GM19193 (cell line): ENCODE measurements around the gene SLC12A6.

Experiments used
- POLR2A ChIP-seq: IDR thresholded peaks from 4 replicates; pipeline ENCODE4 v1.6.1; 2011; ENCODE audit not compliant: insufficient read depth, insufficient read length; ENCODE audit errors: extremely low read depth

The SLC12A6 gene

DNA sequence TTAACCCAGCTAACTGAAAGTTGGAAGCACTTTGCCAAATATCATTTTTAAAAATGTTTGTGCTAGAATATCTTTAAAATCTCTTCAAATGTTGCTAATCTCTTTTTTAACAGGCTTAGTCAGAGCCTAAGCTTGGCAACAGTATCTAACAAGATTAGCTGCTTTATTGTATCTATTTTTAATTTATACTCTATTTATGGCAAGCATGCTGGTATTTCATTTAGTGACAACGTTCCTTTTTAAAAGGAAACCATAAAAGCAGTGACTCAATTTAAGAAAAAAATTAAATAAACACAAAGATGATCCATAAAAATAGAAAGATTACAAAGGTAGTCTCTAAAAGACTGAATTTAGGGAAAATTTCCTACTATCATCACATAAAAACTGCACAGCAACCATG is 40.5 kb downstream of the SLC12A6 start:
- no peak for TF ChIP-seq POLR2A

GRCh38 chr15:34292621-34293020 is 45.0 kb downstream of the SLC12A6 start:
- no peak for TF ChIP-seq POLR2A

DNA sequence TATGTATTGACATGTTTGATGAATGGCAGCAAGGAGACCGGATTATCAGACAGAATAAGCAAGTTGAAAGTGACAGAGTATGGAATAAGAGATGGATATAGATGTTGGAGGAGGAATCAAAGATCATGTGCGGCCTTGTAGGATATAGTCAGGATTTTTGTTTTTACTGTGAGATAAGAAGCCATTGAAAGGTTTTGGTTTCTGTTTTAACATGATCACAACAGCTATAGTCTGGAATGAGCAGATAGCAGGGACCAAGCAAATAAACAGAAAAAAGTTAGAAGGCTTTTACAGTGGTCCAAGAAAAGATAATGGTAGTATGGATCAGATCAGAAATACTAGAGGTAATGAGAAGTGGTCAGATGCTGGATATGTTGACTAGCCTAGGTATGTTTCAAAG is 52.6 kb downstream of the SLC12A6 start:
- no peak for TF ChIP-seq POLR2A

- no peak for TF ChIP-seq POLR2A
These were observed 55.2 kb downstream of the SLC12A6 start for GRCh38 chr15:34282384-34282783.

GRCh38 chr15:34280193-34280592 is 57.4 kb downstream of the SLC12A6 start:
- TF ChIP-seq POLR2A = no peak

- no peak for TF ChIP-seq POLR2A
These were observed 58.2 kb downstream of the SLC12A6 start for GRCh38 chr15:34279368-34279767.

DNA sequence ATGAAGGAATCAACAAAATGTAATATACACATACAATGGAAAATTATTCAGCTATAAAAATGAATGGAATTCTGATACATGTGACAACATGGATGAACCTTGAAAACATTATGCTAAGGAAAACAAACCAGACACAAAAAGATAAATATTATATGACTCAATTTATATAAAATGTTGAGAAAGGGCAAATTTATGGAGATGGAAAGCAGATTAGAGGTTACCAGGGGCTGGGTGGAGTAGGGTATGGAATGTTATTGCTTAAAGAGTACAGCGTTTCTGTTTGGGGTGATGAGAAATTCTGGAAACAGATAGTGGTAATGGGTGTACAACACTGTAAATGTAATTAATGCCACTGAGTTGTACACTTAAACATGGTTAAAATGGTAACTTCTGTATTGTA is 61.9 kb downstream of the SLC12A6 start:
- no peak for TF ChIP-seq POLR2A

DNA sequence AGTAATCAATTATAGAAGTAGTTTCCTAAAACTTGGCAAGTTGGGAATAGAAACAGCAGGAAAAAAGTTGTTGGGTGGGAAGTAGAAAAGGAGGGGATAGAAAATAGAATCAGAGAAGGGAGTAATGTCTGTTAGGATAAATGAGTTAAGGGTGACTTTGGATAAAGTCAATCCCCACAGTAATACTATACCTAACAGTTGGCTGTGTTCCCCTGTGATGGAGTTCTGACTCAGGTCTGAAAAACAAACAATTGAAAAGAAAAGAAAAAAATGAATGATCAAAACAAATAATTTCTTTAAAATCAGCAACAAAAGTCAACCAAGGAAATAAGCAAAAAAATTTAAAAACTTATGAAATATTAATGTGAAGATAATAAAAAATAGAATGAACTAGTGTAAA is 62.4 kb downstream of the SLC12A6 start:
- TF ChIP-seq POLR2A = no peak

- TF ChIP-seq POLR2A = no peak
These were observed 66.1 kb downstream of the SLC12A6 start for GRCh38 chr15:34271493-34271892.

GRCh38 chr15:34266751-34267150 is 70.8 kb downstream of the SLC12A6 start:
- TF ChIP-seq POLR2A = no peak

DNA sequence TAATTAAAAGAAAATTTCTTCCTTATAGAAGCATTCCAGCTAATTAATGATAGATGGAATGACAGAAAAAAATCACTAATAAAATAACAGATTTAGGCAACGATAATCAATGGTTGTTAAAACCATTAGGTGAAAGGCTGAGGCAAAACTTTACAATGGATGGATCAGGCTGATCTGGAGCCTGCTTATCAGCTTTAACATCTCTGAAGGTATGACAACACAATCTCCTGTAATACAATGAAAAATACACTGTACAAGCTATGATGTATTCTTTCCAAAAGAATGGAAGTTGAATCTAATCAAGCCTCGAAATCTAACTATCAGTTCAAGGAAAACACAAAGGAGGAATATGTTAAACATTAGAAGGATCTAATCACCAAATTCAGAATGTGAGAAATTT is 73.5 kb downstream of the SLC12A6 start:
- TF ChIP-seq POLR2A = no peak

GRCh38 chr15:34262362-34262761 is 75.2 kb downstream of the SLC12A6 start:
- TF ChIP-seq POLR2A = no peak

DNA sequence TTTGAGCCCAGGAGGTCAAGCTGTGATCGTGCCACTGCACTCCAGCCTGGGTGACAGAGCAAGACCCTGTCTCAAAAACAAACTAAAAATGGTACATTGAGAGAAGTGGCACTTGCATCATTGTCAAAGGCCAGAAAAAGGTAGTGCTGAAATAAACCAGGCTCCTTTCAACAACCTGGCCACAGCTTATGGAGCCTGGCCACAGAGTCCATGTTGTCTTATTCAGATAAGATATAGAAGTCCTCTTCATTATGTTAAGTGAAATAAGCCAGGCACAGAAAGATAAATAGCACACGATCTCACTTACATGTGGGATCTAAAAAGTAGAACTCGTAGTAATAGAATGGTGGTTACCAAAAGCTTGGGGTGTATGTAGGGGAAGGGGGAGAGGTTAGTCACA is 78.0 kb downstream of the SLC12A6 start:
- TF ChIP-seq POLR2A = no peak

DNA sequence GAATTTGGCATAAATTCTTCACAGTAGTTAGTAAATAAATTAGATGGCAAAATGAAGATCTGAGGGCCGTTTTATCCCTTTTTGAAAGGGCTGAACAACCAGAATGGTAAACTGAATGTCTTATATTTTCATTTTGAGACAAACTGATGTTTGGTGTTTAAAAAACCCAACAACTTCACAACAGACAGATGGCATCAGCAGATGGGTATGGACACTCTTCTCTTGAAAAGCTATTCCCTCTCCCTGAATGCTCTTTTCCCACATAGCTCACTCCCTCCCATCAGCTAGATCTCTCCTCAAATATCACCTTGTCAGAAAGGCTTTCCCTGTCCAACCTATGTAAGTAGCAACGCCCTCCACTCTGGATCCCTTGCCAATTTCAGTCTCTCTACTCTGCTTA is 79.4 kb downstream of the SLC12A6 start:
- no peak for TF ChIP-seq POLR2A

- no peak for TF ChIP-seq POLR2A
These were observed 85.0 kb downstream of the SLC12A6 start for GRCh38 chr15:34252545-34252944.

DNA sequence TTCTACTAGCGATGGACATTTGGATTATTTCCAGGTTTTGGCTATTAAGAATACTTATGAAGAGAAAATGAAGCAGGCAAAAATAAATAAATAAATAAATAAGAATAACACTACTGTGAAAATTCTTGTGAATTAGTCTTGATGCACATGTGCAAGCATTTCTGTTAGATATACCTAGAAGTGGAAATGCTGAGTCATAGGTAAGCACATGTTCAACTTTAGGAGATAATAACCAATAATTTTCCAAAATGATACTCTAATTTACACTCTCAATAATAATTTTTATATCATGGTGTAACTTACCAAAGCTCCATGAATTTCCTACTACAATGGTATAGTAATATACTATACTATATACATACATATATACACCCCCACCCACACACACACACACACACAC is 89.4 kb downstream of the SLC12A6 start:
- no peak for TF ChIP-seq POLR2A

DNA sequence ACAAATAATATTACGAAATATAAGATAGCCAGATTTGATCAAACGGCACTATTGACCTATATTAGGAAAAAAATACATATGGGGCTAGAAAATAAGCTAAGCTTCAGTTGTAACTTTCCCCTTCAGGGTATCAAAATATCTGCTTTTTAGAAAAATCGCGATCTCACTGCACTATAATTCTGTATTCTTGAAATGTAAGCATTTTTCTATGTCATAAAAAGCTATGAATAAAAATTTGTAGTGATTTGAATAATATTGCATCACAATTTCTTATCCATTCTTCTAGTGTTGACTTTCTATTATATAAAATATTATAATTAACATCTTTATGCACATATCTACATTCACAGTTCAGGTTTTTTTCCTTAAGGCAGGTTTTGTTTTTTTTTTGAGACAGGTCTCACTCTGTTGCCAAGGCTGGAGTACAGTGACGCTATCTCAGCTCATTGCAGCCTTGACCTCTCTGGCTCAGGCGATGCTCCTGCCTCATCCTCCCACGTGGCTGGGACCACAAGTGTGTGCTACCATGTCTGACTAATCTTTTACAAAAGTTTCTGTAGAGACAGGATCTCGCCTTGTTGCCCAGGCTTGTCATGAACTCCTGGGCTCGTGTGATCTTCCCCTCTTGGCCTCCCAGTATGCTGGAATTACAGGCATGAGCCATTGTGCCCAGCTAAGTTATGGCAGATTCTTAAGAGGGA is 91.2 kb downstream of the SLC12A6 start:
- no peak for TF ChIP-seq POLR2A
